NCI-H187 treated with DMSO at 0.1 percent for 48 hours (cell line): ENCODE measurements around the gene CYTH4.
A peak's percentile ranks its signal among the peaks of the same experiment; 100 is the strongest.

Experiments
- DNase-seq: peaks from one replicate; lab custom pipeline; 2025; lab: John Stamatoyannopoulos, UW

The CYTH4 gene

DNA sequence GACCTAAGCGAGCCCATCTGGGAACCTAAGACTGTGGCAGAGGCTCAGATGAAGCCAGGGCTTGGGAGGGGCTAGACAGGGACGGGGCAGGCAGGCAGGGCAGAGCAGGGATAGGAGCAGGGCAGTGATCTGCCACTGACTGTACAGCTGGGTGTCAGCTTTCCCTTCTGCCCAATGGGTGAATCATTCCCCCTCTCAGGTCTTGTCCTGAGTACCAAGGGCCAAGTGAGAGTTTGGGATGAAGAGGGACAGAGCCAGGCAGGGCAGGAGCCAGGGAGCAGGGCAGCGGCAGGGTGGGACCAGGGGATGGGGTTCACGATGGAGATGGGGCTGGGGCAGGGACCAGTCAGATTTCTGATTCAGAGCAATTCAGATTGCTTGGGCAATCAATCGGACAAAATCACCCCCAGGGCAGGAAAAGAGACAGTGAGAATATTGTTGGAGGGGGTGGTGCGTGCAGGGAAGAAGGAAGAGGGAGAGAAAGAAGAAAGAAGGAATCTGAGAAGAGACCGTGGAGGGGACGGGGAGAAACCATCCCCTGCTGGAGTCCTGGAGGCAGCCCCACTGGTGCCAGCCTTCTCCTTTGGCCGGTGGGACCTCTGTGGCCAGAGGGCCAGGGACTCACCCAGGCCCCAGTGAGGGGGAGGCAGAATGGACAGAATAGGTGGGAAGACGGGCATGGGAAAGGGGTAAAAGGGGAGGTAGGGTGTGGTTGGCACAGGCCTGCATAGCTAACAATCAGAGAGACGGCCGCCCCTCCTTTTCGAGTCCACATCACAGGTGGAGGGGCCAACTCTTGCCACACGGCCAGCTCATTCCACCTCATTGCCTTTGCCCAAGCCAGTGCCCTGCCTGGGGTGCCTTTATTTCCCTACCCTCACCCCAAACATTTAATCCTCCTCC, 47.2 kb downstream of the CYTH4 start:
- DNase-seq: no peak

DNA sequence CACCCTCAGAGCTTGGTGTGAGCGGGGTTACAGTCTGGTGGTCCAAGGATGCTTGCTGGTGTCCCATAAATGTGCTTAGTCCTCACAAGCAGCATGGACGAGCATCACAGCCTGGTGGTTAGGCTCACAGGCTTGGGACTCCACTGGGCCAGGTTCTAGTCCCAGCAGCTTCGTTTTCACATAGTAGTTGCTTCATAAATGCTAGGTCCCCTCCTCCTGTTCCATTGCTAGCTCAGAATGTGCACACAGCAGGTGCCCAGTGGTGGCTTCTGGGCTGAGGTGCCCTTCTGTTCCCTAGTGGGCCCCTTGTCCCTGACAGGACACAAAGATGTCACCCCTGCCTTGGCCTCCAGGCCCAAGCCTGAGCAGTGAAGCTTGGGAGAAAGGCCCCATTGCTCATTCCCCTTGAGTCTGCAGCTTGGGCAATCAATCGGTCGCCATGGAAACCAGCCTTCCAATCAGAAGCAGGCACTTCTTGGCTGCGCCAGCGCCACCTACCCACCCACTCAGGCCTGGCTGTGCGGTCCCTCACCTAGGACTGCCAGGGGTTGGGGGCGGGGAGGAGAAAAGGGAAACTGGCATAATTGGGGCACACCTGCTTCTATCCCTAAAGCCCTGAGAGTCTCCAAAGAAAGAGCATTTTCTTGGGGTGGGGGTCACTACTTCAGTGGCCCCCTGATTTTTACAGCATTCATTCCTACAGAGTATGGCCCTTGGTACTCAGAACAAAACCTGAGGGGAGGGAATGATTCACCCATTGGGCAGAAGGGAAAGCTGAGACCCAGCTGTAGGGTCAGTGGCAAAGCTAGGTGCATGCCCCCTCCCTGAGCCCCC, 48.1 kb downstream of the CYTH4 start:
- no peak for DNase-seq

DNA sequence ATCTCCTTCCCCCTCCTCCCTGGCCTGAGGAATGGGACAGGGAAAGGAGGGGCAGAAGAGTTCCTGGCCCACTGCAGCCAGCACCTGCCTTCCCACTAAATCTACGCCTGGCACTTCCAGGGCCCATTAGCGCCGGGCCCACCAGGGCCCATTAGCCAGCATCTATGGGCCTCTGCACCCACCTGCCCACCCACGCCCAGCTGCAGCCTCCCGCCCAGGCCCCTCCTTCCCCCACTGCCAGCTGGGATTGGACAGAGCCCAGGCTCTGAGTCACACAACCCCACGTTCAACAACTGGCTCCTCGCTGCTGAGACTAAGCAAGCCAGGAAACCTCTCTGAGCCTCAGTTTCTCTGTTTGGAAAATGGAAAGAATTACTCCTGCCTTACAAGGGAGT, 48.7 kb downstream of the CYTH4 start:
- no peak for DNase-seq

DNA sequence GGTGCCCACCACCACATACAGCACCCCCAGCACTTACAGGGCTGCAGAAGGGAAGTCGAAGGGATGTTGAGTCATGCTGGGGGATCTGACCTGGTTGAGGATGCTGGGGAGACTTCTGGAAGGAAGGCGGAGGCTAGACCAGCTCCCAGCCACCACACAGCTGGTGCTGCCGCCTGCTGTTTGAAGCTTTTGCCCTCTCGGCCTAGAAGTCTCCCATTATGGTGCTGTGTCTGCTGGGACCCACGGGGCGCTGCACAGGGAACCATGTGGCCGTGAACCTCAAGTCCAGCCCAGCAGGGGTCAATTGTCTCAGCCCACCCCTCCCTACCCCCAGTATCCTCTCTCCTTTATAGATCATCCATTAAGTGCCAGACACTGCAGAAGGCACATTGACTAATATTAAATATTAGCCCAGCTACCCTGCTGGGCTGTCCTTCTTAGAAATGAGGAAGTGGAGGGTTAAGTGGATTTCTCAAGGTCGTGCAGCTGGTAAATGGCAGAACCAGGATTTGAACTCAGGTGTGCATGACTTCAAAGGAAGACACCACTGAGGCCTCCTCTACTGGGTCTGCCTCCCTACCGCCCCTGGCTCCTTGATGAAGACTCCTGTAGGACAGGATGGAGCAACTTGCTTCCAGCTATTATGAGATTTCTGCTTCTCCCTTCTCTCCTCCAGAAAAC, 49.7 kb downstream of the CYTH4 start:
- no peak for DNase-seq

DNA sequence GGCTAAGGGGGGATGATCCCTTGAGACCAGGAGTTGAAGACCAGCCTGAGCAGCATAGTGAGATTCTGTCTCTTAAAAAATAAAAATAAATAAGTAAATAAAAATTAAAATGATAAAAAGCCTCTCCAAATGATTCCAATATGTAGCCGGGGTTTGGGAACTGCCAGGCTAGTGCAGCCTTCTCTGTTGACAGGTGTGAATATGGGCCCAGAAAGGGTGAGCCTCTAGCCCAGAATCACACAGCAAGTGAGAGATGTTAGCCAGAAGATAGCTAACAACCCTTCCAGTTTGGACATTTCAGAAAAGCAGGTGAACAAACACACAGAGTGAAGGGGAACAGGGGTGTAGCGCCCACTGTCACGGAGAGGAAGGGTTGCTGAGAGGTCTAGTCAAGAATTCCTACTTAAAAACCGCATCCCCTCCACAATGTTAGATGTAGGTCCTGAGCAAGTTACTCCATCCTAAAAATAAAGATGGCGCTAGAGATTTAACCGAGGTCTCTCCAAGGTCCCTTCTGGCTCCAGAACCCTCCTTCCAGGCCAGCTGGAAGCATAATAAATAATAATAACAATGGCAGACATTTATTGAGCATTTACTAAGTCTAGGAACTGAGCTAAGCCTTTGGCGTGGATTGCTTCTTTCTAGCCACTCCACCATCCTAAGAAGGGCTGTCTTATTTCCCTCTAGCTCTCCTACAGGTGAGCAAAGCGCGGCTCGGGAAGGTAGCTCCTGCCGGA, 51.6 kb downstream of the CYTH4 start:
- no peak for DNase-seq

DNA sequence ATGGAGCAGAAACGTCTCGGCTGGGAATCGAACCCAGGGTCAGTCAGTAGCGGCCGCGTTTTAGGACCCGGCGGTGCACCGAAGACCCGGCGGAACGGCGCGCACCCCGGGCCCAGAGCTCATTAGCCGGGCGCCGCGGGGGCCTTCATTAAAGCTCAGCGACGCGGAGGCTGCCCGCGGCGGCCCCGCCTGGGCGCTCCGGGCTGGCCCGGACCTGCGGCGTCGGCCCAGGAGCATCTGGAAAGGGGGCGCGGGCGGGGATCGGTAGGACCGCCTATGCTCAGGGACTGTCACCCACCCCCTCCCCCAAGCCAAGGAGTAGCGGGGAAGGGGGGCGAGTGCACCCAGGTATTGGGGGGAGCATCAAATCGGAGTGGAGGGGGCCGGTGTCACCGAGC, 52.2 kb downstream of the CYTH4 start:
- DNase-seq: no peak

DNA sequence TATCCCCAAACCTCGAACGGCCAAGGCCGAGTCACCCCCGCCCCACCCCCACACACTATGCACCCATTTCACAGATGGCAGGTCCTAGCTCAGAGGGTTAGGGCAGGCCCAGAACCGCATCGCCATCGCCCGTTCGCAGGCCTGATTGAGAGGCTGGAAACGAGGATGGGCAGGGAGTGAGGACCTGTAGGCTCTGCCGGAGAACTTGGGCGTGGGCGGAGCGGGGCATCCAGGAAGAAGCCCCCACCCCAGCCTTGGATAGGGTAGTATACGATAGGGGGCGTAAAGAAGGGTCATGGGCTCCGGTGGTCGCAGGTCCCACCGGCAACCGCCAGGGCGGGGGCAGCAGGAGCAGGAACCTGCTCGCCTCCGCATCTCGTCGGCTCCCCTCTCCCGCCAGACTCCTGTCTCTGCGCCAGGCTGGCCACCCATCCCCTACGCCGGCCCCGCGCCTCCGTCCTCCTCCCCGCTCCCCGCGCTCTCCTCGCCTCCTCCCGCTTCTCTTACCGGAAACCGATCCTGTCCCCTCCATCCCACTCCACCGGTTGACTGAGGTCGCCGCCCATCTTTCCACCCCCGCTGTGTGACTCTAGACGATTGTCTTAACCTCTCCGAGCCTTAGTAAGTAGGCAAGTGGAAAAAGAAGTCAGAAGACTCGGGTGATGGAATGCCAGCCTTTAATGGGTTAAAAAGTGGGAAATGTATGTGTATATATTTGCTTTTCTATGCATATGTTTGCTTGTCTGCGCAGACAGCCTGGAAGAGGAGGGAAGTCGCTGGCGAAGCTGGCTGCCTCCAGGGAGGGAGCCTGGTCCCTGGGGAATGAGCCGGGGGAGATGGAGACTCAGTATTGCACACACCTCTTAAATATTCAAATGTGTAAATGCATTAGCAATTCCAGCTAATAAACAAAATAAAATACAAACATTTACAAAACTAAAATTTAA, 52.8 kb downstream of the CYTH4 start:
- DNase-seq: no peak

DNA sequence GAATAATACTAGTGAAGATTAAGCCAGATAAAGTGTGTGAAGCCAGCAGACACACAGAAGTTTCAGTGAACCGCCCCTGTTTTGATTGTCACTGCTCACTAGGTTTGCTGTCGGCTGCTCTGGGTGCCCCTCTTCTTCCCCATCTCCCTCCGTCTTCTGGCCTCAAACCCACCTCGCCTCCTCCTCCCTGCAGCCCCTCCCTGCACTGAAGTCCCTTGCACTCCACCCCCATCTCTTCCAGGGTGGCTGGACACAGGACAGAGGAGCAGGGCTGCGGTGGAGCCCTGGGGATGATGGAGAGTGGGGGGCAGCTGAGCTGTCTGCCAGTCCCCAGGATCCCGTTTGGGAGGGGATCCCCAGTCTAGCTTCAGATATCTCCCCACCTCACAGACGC, 53.5 kb downstream of the CYTH4 start:
- DNase-seq: no peak

DNA sequence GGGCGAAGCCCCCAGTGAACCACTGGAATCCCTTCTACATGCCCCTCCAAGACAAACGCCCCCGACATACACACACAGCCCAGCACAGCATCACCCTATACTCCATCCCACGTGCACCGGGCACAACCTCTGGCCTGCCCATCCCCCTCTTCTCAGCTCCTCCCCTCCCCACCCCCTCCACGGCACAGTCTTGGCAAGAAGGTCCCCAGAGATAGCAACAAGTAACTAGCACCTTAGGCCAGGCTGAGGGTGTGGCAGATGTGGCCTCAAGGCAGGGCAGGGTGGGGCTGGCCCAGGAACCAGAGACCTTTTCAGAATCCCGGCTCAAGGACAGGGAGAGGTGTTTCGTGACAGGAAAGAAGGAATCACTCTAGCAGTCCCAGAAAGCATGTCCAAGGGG, 54.3 kb downstream of the CYTH4 start:
- no peak for DNase-seq

DNA sequence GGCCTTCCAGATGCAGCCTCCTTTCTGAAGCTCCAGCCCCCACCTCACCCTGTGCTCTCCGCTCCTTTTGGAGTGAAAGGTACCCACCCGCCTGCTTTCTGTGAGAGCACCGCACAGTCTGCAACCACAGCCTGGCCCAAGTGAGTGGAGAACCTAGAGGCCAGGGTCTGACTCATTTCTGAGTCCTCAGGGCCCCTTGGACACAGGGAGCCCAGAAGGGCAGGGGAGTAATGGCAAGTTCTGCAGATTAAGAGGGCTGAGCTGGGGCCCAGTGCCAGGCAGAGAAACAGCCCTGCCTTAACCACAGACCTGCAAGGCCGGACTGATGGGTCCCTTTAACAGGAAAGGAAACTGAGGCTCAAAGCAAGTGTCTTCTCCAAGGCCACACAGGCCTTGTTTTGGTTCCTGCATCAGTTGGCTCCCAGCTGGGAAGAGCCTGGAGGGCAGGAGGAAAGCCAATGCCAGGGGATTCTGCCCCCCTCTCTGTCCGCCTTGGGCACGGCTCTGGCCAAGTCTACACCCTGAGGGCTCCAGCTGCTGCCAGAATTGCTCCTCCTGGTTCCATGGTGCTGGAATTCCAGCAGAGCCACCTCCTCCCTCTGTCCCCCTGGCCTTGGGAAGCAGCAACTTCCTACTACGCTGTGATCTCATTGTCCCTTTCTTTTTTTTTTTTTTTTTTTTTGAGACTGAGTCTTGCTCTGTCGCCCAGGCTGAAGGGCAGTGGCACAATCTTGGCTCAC, 55.1 kb downstream of the CYTH4 start:
- DNase-seq: no peak

DNA sequence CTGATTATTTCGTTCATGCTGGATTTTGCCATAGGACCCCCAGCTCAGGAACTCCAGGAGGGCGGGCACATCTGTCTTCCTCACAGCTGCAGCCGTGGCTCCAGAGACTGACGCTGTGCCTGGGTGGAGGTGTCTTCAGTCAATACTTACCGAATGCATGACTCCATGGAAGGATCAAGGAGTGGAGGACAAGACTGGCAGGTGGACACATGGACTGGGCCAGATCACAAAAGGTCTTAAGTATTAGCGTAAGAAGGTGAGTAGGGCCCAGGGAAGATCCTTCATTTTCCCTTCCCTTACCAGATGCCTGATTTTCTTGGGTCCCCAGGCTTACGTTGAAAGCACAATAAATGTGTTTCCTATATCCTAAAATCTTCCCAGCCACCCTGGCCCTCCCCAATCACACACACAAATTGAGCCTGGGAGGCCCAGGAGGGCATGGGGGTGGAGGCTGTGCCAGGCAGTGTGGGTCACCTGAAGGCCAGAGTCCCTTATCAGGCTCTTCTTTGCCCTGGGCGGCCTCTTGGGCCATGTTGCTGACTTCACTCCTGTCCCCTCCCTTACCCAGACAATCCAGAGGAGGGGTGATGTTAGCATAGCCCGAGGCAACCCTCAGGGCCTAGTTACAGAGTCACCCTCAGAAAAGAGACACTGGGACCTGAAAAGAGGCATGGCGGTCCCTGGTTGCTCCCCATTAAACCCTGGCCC, 56.4 kb downstream of the CYTH4 start:
- no peak for DNase-seq

DNA sequence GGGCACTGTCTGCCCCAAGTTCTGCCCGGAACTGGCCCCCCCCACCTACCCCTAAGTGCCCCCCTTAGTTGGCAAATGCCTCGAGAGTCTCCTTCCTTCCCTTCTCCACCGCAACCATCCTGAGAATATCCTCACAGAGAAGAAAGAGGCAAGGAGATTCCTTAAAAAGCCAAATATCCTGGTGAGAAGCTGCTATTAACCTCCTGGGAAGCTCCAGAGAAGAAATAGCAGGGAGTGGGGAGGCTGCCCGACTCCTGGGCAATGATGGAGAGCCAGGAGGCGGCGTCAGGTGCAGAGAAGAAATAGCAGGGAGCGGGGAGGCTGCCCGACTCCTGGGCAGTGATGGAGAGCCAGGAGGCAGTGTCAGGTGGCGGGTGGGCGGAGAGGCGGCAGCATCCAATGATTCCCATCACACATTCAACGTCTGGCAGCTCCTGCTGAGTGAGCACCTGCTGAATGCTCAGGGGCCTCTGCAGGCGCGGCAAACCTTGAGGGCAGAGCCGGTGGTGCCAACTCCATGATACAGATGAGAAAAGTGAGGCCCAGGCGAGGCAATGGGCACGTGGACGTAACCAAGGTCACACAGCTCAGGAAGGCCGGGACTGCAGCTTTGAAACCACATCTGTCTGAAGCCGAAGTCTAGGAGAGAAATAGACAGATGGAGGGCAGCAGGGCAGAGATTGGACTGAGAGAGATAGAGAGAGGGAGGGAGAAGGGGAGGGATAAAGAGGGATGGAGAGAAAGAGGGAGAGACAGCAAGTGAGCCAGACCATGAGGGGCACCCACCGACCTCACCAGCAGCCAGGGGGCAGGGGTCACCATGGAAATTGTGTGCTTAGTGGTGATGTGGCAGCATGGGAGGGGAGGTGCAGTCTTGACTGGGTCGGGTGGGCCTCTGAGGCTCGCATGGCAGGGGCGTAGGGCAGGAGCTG, 58.3 kb downstream of the CYTH4 start:
- peak; percentile 66 for DNase-seq

DNA sequence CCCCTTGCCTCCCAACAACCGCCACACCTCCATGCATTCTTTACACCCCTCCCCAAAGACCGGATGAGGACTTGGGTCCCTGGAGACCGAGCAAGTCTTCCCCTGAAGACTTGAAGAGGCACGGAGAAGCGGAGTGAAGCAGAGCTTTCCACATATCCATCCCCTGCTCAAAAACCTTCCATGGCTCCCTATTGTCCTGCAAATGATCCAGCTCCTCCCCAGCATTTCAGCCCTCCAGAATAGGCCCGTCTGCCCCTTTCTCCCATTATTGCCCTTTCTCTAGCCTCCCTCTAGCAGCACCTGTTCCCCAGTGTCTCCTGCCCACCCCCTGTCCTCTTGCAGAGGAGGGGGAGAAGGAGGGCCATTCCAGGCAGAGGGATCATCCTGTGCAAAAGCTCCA, 59.8 kb downstream of the CYTH4 start:
- DNase-seq: no peak

DNA sequence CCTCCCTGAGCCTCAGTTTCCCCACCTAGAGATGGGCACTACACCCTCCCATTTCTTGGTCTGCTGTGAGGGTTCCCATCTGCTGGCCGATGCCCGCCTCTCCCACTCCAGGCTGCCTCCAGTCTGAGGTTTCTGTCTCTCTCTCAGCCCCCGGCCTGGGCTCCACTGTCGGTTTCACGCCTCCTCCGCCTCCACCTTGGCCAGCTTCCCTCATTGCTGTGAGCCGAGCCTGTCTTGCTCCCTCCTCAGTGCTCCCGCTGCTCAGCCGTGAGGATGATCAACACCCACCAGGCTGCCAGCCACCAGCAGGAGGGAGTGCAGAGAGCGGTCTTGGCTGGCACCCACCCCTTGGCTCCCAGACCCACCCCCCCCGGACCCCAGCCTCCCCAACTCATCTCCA, 61.0 kb downstream of the CYTH4 start:
- no peak for DNase-seq

DNA sequence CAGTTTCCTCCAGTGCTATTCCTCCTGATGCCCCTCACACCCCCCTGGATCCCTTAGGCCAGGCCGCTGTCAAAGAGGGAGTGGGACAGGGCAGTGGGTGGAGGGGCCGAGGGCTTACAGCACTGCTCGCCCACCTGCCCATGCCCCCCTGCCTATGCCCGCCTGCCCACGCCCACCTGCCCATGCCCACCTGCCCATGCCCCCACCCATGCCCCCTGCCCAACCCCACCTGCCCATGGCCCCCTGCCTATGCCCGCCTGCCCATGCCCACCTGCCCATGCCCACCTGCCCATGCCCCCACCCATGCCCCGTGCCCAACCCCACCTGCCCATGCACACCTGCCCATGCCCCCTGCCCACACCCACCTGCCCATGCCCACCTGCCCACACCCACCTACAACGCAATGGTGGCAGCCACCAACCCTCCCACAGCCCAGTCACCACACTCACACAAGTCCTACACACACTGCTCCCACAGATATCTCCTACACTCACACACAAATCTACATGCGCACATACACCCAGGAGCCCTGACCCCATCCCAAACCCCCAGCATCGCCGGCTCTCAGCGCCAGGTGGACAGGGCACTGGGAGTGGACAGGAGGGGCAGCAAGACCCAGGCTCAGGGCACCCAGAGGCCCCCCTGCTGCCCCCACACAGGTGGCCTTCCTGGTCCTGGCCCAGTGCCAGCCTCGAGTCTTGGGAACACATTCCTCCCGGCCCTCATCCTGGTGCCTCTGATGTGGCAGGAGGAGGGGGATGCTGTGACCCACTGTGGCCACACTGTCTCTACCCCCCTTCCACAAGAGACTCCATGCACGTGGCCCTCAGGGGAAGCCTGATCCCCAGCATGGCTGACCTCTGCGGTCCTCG, 61.8 kb downstream of the CYTH4 start:
- DNase-seq: no peak

DNA sequence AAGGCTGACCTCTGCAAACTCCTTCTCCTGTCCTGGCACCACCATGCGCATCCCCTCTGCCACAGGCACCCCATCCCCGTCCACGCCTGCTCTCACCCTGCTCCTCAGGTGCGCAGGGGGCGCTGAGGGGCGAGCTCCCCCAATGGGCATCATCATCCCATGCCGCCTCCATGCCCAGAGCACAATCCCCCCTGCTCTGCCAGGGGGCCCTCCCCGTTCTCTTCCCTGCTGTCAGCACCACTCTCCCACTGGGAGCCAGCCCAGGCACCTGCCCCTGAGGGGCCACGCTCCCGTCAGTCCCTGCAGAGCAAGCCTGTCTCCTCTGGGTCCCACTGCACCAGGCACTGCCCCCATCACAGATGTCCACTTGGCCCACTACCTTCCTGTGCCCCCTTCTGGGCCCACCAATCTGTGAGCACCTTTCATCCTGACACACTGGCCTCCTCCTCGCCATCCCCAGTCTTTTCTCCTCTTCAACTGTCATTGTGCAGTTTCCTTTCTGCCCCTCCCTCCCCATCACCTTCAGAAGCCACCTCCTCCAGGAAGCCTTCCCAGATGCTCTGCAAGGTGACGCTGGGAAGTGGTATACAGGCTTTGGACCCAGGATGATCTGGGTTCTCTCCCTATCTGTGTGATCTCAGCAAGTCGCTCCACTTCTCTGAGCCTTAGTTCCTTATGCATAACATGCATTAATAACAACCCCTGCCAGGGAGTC, 62.6 kb downstream of the CYTH4 start:
- DNase-seq: no peak
